ENCODE results near the gene MCF2L2. TPM values are rescaled to one million over a fixed set of nuclear protein-coding genes. Genes with fewer than 3 reads are reported as not detected.

Gene MCF2L2
- total and polyA plus RNA-seq, 2 donors from 2014 or later, result 0.32 to 1.7 TPM

- Histone ChIP-seq H3K9me3 (ENCODE audit: control insufficient read depth in 2 of 3, insufficient read depth in 1 of 3, low read length in 3 of 3) (no peaks in the 10 kb centered on the region), H3K4me3 (ENCODE audit: low read length in 3 of 3) (no peak overlapping the region), H3K36me3 (ENCODE audit: control insufficient read depth in 2 of 3, insufficient read depth in 3 of 3, low read length in 3 of 3) (no peaks in the 10 kb centered on the region), H3K9ac (ENCODE audit: low read length in 3 of 3) (no peak overlapping the region), H3K27me3 (ENCODE audit: control insufficient read depth, insufficient read depth, low read length) (no peaks in the 10 kb centered on the region), H3K27ac (ENCODE audit: low read depth in 2 of 2, low read length in 2 of 2) (no peak overlapping the region), H3K4me1 (ENCODE audit: control insufficient read depth in 2 of 3, insufficient read depth in 2 of 3, low read depth in 1 of 3, low read length in 3 of 3) (no peaks in the 10 kb centered on the region)
- DNase-seq, result no peak
- TF ChIP-seq CTCF (IDR thresholded peaks at IDR 0.05; ENCODE audit: borderline replicate concordance, extremely low read depth, insufficient read depth), result no peak
- no peak for FAIRE-seq
- intact Hi-C loops (cut with DNase I), result no loop called here
Measured at GRCh38 chr3:183149915-183150750, 278.3 kb downstream of the MCF2L2 start.

- no peaks in the 10 kb centered on the region for H3K9me3 ChIP-seq (ENCODE audit: control insufficient read depth in 2 of 3, insufficient read depth in 1 of 3, low read length in 3 of 3)
- no peaks in the 10 kb centered on the region for H3K4me1 ChIP-seq (ENCODE audit: control insufficient read depth in 2 of 3, insufficient read depth in 2 of 3, low read depth in 1 of 3, low read length in 3 of 3)
- no peak overlapping the region for H3K27ac ChIP-seq (ENCODE audit: low read depth in 2 of 2, low read length in 2 of 2)
- no peaks in the 10 kb centered on the region for H3K27me3 ChIP-seq (ENCODE audit: control insufficient read depth, insufficient read depth, low read length)
- FAIRE-seq (no peak), DNase-seq (no peak)
- intact Hi-C loops (cut with DNase I), result no loop called here
- H3K4me3 ChIP-seq (ENCODE audit: low read length in 3 of 3), result no peak overlapping the region
- TF ChIP-seq CTCF (IDR thresholded peaks at IDR 0.05; ENCODE audit: borderline replicate concordance, extremely low read depth, insufficient read depth), result no peak
- no peak overlapping the region for H3K9ac ChIP-seq (ENCODE audit: low read length in 3 of 3)
- no peaks in the 10 kb centered on the region for H3K36me3 ChIP-seq (ENCODE audit: control insufficient read depth in 2 of 3, insufficient read depth in 3 of 3, low read length in 3 of 3)
Measured at GRCh38 chr3:183148056-183148455, 280.4 kb downstream of the MCF2L2 start.

- FAIRE-seq (no peak), DNase-seq (no peak)
- H3K9ac ChIP-seq (ENCODE audit: low read length in 3 of 3), result no peak overlapping the region
- intact Hi-C loops (cut with DNase I), result no loop called here
- no peaks in the 10 kb centered on the region for H3K27me3 ChIP-seq (ENCODE audit: control insufficient read depth, insufficient read depth, low read length)
- H3K27ac ChIP-seq (ENCODE audit: low read depth in 2 of 2, low read length in 2 of 2), result no peak overlapping the region
- no peak for TF ChIP-seq CTCF (IDR thresholded peaks at IDR 0.05; ENCODE audit: borderline replicate concordance, extremely low read depth, insufficient read depth)
- no peaks in the 10 kb centered on the region for H3K36me3 ChIP-seq (ENCODE audit: control insufficient read depth in 2 of 3, insufficient read depth in 3 of 3, low read length in 3 of 3)
- H3K4me1 ChIP-seq (ENCODE audit: control insufficient read depth in 2 of 3, insufficient read depth in 2 of 3, low read depth in 1 of 3, low read length in 3 of 3), result no peaks in the 10 kb centered on the region
- H3K9me3 ChIP-seq (ENCODE audit: control insufficient read depth in 2 of 3, insufficient read depth in 1 of 3, low read length in 3 of 3), result no peaks in the 10 kb centered on the region
- no peak overlapping the region for H3K4me3 ChIP-seq (ENCODE audit: low read length in 3 of 3)
Measured at GRCh38 chr3:183144363-183144762, 284.1 kb downstream of the MCF2L2 start.

Measured in kidney (tissue), 14 donors.